ENCODE data around the gene B3GALT6. TPM values are rescaled to one million over a fixed set of nuclear protein-coding genes. Genes with fewer than 3 reads are reported as not detected.

B3GALT6 gene
- total RNA-seq, 4 donors from 2014 or later: 1.8 to 23.5 (median 17.6) TPM

DNA sequence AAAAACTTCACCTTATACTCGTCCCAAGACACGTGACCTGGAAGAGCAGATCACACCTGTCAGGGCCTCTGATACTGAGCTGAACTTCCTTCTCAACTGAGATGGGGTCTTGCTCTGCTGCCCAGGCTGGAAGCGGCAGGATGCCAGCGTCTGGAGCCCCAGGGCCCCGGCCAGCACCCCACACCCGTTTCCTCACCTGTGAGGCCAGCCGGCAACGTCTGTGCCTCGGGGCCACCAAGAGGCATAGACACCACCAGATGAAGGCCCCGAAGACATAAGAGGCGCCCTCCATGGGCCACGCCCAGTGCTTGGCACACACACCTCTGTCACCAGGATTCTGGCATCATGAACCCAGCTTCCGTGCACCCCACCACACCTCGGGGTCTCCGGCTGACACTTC, 8.7 kb upstream of the B3GALT6 start:
- Histone ChIP-seq H3K4me3 (no peak overlapping the region), H3K9me3 (no peaks in the 10 kb centered on the region), H3K27me3 (no peaks in the 10 kb centered on the region), H3K4me1 (no peaks in the 10 kb centered on the region), H3K27ac (no peak overlapping the region), H3K36me3 (no peaks in the 10 kb centered on the region)
- intact Hi-C loops (cut with DNase I; ENCODE audit: low total_unique reads): no loop called here
- DNase-seq: no peak
- TF ChIP-seq, protein P1, sequence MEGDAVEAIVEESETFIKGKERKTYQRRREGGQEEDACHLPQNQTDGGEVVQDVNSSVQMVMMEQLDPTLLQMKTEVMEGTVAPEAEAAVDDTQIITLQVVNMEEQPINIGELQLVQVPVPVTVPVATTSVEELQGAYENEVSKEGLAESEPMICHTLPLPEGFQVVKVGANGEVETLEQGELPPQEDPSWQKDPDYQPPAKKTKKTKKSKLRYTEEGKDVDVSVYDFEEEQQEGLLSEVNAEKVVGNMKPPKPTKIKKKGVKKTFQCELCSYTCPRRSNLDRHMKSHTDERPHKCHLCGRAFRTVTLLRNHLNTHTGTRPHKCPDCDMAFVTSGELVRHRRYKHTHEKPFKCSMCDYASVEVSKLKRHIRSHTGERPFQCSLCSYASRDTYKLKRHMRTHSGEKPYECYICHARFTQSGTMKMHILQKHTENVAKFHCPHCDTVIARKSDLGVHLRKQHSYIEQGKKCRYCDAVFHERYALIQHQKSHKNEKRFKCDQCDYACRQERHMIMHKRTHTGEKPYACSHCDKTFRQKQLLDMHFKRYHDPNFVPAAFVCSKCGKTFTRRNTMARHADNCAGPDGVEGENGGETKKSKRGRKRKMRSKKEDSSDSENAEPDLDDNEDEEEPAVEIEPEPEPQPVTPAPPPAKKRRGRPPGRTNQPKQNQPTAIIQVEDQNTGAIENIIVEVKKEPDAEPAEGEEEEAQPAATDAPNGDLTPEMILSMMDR (IDR thresholded peaks at IDR 0.05): no peak
- TF ChIP-seq POLR2A (IDR thresholded peaks at IDR 0.05): no peak

DNA sequence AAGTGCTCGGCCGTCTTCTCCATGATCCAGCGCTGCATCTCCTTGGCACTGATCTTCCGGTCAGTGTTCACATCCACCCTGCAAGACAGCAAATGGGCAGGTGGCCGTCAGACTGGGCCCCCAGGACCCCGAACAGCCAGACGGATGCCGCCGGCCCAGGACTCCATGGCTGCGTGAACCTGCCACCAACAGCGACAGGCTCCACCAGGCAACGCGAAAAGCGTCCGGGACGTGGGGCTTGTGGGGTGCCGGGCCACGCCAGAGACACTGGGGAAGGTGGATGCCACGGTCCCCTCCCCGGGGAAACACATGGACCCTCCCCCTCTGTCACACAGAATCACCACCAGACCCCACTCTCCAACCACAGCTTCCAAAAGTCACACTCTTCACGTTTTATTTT, 8.1 kb upstream of the B3GALT6 start:
- Histone ChIP-seq H3K9me3 (no peaks in the 10 kb centered on the region), H3K27me3 (no peaks in the 10 kb centered on the region), H3K27ac (no peak overlapping the region), H3K36me3 (no peaks in the 10 kb centered on the region), H3K4me1 (no peaks in the 10 kb centered on the region), H3K4me3 (no peak overlapping the region)
- TF ChIP-seq, protein P1 (IDR thresholded peaks at IDR 0.05): no peak
- TF ChIP-seq POLR2A (IDR thresholded peaks at IDR 0.05): no peak
- intact Hi-C loops (cut with DNase I; ENCODE audit: low total_unique reads): no loop called here
- DNase-seq: no peak

DNA sequence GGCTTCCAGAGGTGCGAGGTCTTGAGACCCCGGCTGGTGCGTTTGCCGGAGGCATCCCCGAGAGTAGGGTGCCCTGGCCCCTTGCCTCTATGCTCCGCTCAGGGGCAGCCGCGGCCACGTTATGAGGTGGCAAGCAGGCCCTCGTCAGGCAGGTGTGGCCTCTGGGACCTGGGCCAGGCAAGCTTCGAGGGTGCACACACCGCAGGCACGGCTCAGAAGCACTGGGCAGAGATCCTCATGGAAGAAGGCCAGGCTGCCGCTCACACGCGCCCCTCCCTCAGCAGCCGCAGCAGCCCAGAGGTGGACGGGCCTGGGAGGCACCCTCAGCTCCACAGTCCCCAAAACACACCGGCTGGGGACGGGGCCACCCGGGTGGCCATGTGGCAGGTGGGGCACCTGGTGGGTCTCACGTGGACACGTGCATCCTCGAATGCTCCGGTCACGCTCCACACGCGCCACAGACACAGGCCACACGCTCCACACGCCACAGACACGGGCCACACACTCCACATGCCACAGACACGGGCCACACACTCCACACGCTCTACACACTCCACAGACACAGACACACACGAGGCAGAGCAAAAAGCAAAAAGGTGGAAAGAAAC, 6.7 kb upstream of the B3GALT6 start:
- intact Hi-C loops (cut with DNase I; ENCODE audit: low total_unique reads): no loop called here
- H3K9me3 ChIP-seq: no peaks in the 10 kb centered on the region
- peaks cover 0 to 11% of the 10 kb centered on the region in 2 donors for H3K4me1 ChIP-seq
- no peaks in the 10 kb centered on the region for H3K36me3 ChIP-seq
- DNase-seq: no peak
- TF ChIP-seq, protein P1 (IDR thresholded peaks at IDR 0.05): no peak
- no peak for TF ChIP-seq POLR2A (IDR thresholded peaks at IDR 0.05)
- no peaks in the 10 kb centered on the region for H3K27me3 ChIP-seq
- H3K4me3 ChIP-seq: no peak overlapping the region
- H3K27ac ChIP-seq: no peak overlapping the region

DNA sequence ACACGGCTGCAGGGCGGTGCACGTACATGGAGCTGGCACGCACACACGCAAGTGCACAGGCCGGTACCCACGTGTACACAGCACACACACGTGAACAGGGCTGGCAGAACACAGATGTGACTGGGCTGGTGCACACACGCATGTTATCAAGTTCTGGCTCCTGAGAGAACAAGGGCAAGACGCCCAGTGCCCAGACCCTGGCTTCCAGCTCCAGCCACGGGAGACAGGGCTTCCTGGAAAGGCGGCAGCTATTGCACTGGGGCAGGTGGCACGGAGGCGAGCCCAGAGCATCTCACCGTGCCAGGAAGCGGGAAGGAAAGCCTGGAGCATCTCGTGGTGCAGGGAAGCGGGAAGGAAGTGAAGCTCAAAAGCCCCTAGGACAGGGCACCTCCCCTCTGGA, 6.1 kb upstream of the B3GALT6 start:
- intact Hi-C loops (cut with DNase I; ENCODE audit: low total_unique reads): no loop called here
- no peak overlapping the region for H3K4me3 ChIP-seq
- H3K27ac ChIP-seq: no peak overlapping the region
- peaks cover 0 to 15% of the 10 kb centered on the region in 2 donors for H3K4me1 ChIP-seq
- no peaks in the 10 kb centered on the region for H3K9me3 ChIP-seq
- TF ChIP-seq POLR2A (IDR thresholded peaks at IDR 0.05): no peak
- TF ChIP-seq, protein P1 (IDR thresholded peaks at IDR 0.05): no peak
- H3K27me3 ChIP-seq: no peaks in the 10 kb centered on the region
- DNase-seq: no peak
- no peaks in the 10 kb centered on the region for H3K36me3 ChIP-seq

DNA sequence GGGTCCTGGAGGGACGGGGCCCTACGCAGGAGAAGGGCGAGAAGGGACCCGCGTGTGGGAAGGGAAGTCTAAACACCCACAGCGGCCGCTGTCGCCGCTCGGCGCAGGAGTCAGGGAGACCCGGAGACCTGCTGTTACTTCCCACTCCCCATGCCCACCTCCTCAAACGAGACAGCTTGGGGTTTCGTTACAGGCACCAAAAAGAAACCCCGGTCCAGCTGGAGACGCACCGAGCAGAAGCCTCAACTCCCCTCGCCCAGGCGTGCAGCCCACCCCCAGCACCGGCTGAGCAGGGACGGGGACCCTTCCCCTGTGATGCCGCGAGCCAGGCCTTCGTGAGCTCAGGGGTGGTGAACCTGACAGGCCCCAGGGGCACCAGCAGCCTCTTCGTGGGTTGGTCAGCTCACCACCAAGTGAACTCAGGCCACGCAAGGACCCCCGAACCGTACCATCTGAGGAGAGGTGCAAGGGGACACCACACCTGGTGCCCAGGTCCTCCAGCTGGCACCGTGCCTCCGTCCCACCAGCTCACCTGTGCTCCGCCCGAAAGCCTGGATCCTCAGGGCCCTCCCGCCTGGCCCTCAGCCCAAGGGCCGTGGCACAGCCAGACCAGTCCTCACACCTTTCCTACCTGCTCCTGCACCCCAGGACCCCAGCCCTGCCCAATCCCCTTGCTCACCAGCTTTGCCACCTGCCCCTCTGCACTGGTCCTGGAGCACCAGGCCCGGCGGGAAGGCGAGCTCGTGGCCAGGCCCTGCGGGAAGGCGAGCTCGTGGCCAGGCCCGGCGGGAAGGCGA, 5.3 kb upstream of the B3GALT6 start:
- Histone ChIP-seq H3K36me3 (no peaks in the 10 kb centered on the region), H3K4me3 (no peak overlapping the region), H3K27me3 (no peaks in the 10 kb centered on the region), H3K9me3 (no peaks in the 10 kb centered on the region), H3K4me1 (peaks cover 0 to 15% of the 10 kb centered on the region in 2 donors), H3K27ac (no peak overlapping the region)
- intact Hi-C loops (cut with DNase I; ENCODE audit: low total_unique reads): no loop called here
- no peak for DNase-seq
- no peak for TF ChIP-seq POLR2A (IDR thresholded peaks at IDR 0.05)

Measured in uterus (tissue), 4 donors.